ENCODE results near the gene ACAD8. TPM values are rescaled to one million over a fixed set of nuclear protein-coding genes. Genes with fewer than 3 reads are reported as not detected.

The ACAD8 gene
- total RNA-seq, 5 donors from 2014 or later (not counting 1 experiment from before 2014, with no cell fraction given) = 22.1 to 40.2 (median 38.2) TPM

DNA sequence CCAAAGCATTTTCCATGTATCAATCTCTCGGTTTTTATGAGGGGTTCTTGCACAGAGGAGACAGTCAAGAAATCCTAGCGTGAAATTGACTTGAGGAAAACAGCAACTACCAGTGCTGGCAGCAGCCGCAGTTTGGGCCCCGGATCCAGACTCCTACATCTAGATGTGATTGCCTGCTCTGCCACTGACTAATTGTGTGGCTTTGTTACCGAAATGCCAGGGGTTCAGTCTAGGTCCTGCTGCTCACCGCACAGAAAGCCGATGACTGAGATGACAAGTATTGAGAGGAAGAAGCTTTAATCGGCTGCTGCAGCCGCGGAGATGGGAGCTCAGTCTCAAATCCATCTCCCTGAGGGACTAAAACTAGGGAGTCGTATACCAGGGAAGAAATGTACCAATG is 14.6 kb downstream of the ACAD8 start:
- WGBS (ENCODE audit: insufficient coverage) = 94% methylated on average over 11 of the region's 11 CpGs
- H3K4me3 Mint-ChIP-seq = no peak overlapping the region
- no peaks in the 10 kb centered on the region for H3K27me3 ChIP-seq (replicated peaks in 1 of 2; ENCODE audit: control insufficient read depth in 2 of 2, extremely low read depth in 1 of 2, insufficient read depth in 2 of 2, low read length in 1 of 2)
- H3K27ac ChIP-seq (ENCODE audit: low read length) = no peak overlapping the region
- peaks cover 26 to 31% (median 30%) of the 10 kb centered on the region in 3 donors for H3K4me1 Mint-ChIP-seq
- H3K27ac Mint-ChIP-seq = no peak overlapping the region
- H3K36me3 Mint-ChIP-seq = peaks cover 10% of the 10 kb centered on the region
- ChIA-PET CTCF (no interaction called here), POLR2A (no interaction called here)
- H3K9me3 ChIP-seq = no peaks in the 10 kb centered on the region
- H3K36me3 ChIP-seq (ENCODE audit: control insufficient read depth in 2 of 2, extremely low read depth in 1 of 2, insufficient read depth in 1 of 2, low read length in 1 of 2) = peaks cover 6 to 11% of the 10 kb centered on the region in 2 donors
- ATAC-seq (replicated peaks in 1 of 4) (no peak), DNase-seq (no peak)
- peaks cover 0 to 19% of the 10 kb centered on the region in 2 experiments for H3K4me1 ChIP-seq (ENCODE audit: control insufficient read depth in 1 of 2, extremely low read depth in 1 of 2, insufficient read depth in 2 of 2, low read length in 2 of 2)
- no peaks in the 10 kb centered on the region for H3K27me3 Mint-ChIP-seq
- H3K4me3 ChIP-seq (ENCODE audit: control insufficient read depth in 1 of 2, extremely low read depth in 1 of 2, low read length in 1 of 2) = no peak overlapping the region
- H3K9me3 Mint-ChIP-seq = no peaks in the 10 kb centered on the region

DNA sequence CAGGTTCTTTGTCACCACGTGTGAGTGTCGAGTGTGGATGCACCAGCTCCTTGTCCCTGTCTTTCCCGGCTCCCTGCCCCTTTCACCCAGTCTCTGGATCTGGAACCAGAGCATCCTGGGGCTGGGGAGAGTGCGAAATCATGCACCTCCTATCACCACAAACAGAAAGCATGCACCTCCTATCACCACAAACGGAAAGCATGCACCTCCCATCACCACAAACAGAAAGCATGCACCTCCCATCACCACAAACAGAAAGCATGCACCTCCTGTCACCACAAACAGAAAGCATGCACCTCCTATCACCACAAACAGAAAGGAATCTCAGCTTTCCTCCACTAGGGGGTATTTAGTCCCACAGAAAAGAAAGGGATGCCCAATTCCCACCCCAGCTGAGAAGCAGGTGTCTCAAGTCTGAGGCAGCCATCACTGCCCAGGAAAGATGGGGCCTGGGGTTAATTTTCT is 16.9 kb downstream of the ACAD8 start:
- H3K4me3 Mint-ChIP-seq = peak overlapping the region; percentile 2 to 42 (median 10)
- no peak overlapping the region for H3K27ac ChIP-seq (ENCODE audit: low read length)
- peaks cover 2% of the 10 kb centered on the region for H3K36me3 Mint-ChIP-seq
- POLR2A ChIA-PET = no interaction called here
- no peaks in the 10 kb centered on the region for H3K36me3 ChIP-seq (ENCODE audit: control insufficient read depth in 2 of 2, extremely low read depth in 1 of 2, insufficient read depth in 1 of 2, low read length in 1 of 2)
- H3K27me3 ChIP-seq (replicated peaks in 1 of 2; ENCODE audit: control insufficient read depth in 2 of 2, extremely low read depth in 1 of 2, insufficient read depth in 2 of 2, low read length in 1 of 2) = no peaks in the 10 kb centered on the region
- peaks cover 49 to 53% (median 52%) of the 10 kb centered on the region in 3 donors for H3K4me1 Mint-ChIP-seq
- CTCF ChIA-PET = no interaction called here
- H3K4me1 ChIP-seq (ENCODE audit: control insufficient read depth in 1 of 2, extremely low read depth in 1 of 2, insufficient read depth in 2 of 2, low read length in 2 of 2) = peaks cover 16 to 31% of the 10 kb centered on the region in 2 experiments
- no peak overlapping the region for H3K4me3 ChIP-seq (ENCODE audit: control insufficient read depth in 1 of 2, extremely low read depth in 1 of 2, low read length in 1 of 2)
- ATAC-seq (replicated peaks in 1 of 4) = peak; percentile 48 to 76 (median 57)
- no peaks in the 10 kb centered on the region for H3K9me3 Mint-ChIP-seq
- H3K9me3 ChIP-seq = no peaks in the 10 kb centered on the region
- WGBS (ENCODE audit: insufficient coverage) = 10% methylated on average over 2 of the region's 5 CpGs
- H3K27ac Mint-ChIP-seq = peak overlapping the region; percentile 68 to 69
- no peaks in the 10 kb centered on the region for H3K27me3 Mint-ChIP-seq
- peak in 10 of 35 experiments; percentile 2 to 62 (median 20) for DNase-seq

- ATAC-seq (replicated peaks in 1 of 4) (no peak), DNase-seq (no peak)
- peaks cover 0 to 8% of the 10 kb centered on the region in 2 experiments for H3K27me3 ChIP-seq (replicated peaks in 1 of 2; ENCODE audit: control insufficient read depth in 2 of 2, extremely low read depth in 1 of 2, insufficient read depth in 2 of 2, low read length in 1 of 2)
- peaks cover 2% of the 10 kb centered on the region for H3K36me3 Mint-ChIP-seq
- H3K27ac Mint-ChIP-seq = no peak overlapping the region
- ChIA-PET CTCF (interaction anchor here in 1 of 2 donors (0.6 kb wide), 1 partner anchor 8 kb away, joined by 5 read pairs; no protein-coding TSS in a partner anchor), POLR2A (no interaction called here)
- WGBS (ENCODE audit: insufficient coverage) = no CpG with 5 or more reads among the region's 4 CpGs
- H3K9me3 Mint-ChIP-seq = no peaks in the 10 kb centered on the region
- no peak overlapping the region for H3K4me3 ChIP-seq (ENCODE audit: control insufficient read depth in 1 of 2, extremely low read depth in 1 of 2, low read length in 1 of 2)
- H3K4me1 Mint-ChIP-seq = peaks cover 54 to 59% (median 58%) of the 10 kb centered on the region in 3 donors
- H3K9me3 ChIP-seq = no peaks in the 10 kb centered on the region
- peaks cover 0 to 4% of the 10 kb centered on the region in 2 donors for H3K27me3 Mint-ChIP-seq
- no peak overlapping the region for H3K4me3 Mint-ChIP-seq
- no peaks in the 10 kb centered on the region for H3K36me3 ChIP-seq (ENCODE audit: control insufficient read depth in 2 of 2, extremely low read depth in 1 of 2, insufficient read depth in 1 of 2, low read length in 1 of 2)
- H3K27ac ChIP-seq (ENCODE audit: low read length) = no peak overlapping the region
- peaks cover 17 to 34% of the 10 kb centered on the region in 2 experiments for H3K4me1 ChIP-seq (ENCODE audit: control insufficient read depth in 1 of 2, extremely low read depth in 1 of 2, insufficient read depth in 2 of 2, low read length in 2 of 2)
Measured at GRCh38 chr11:134271978-134272377, 18.6 kb downstream of the ACAD8 start.

- H3K9me3 ChIP-seq = no peaks in the 10 kb centered on the region
- H3K36me3 ChIP-seq (ENCODE audit: control insufficient read depth in 2 of 2, extremely low read depth in 1 of 2, insufficient read depth in 1 of 2, low read length in 1 of 2) = no peaks in the 10 kb centered on the region
- Mint-ChIP-seq H3K4me3 (peak overlapping the region in 1 of 3 donors; percentile 14), H3K4me1 (peaks cover 56 to 64% (median 61%) of the 10 kb centered on the region in 3 donors), H3K27me3 (peaks cover 3 to 9% of the 10 kb centered on the region in 2 donors), H3K36me3 (peaks cover 2% of the 10 kb centered on the region), H3K27ac (peak overlapping the region in 1 of 2 donors; percentile 1), H3K9me3 (no peaks in the 10 kb centered on the region)
- ATAC-seq (replicated peaks in 1 of 4) (no peak), DNase-seq (peak in 1 of 35 experiments; percentile 3)
- peaks cover 17 to 37% of the 10 kb centered on the region in 2 experiments for H3K4me1 ChIP-seq (ENCODE audit: control insufficient read depth in 1 of 2, extremely low read depth in 1 of 2, insufficient read depth in 2 of 2, low read length in 2 of 2)
- POLR2A ChIA-PET = interaction anchor here (1.2 kb wide), 2 partner anchors 48 kb away, joined by 3 to 4 read pairs; partner anchors contain the start of gene VPS26B (in 2 of the 2)
- no peak overlapping the region for H3K4me3 ChIP-seq (ENCODE audit: control insufficient read depth in 1 of 2, extremely low read depth in 1 of 2, low read length in 1 of 2)
- CTCF ChIA-PET = interaction anchor here in 1 of 2 donors (1.9 kb wide), 1 partner anchor 18 kb away, joined by 7 read pairs; the partner anchor contains the start of gene ACAD8
- WGBS (ENCODE audit: insufficient coverage) = 80% methylated on average over 9 of the region's 18 CpGs
- no peak overlapping the region for H3K27ac ChIP-seq (ENCODE audit: low read length)
- H3K27me3 ChIP-seq (replicated peaks in 1 of 2; ENCODE audit: control insufficient read depth in 2 of 2, extremely low read depth in 1 of 2, insufficient read depth in 2 of 2, low read length in 1 of 2) = peaks cover 3 to 14% of the 10 kb centered on the region in 2 experiments
Measured at GRCh38 chr11:134272381-134273316, 19.3 kb downstream of the ACAD8 start.

GRCh38 chr11:134273317-134273712 is 19.9 kb downstream of the ACAD8 start:
- ATAC-seq (replicated peaks in 1 of 4) (no peak), DNase-seq (no peak)
- Histone ChIP-seq H3K4me3 (ENCODE audit: control insufficient read depth in 1 of 2, extremely low read depth in 1 of 2, low read length in 1 of 2) (no peak overlapping the region), H3K27me3 (replicated peaks in 1 of 2; ENCODE audit: control insufficient read depth in 2 of 2, extremely low read depth in 1 of 2, insufficient read depth in 2 of 2, low read length in 1 of 2) (peaks cover 5 to 17% of the 10 kb centered on the region in 2 experiments), H3K4me1 (ENCODE audit: control insufficient read depth in 1 of 2, extremely low read depth in 1 of 2, insufficient read depth in 2 of 2, low read length in 2 of 2) (peaks cover 17 to 37% of the 10 kb centered on the region in 2 experiments), H3K36me3 (ENCODE audit: control insufficient read depth in 2 of 2, extremely low read depth in 1 of 2, insufficient read depth in 1 of 2, low read length in 1 of 2) (no peaks in the 10 kb centered on the region), H3K27ac (ENCODE audit: low read length) (no peak overlapping the region), H3K9me3 (no peaks in the 10 kb centered on the region)
- peaks cover 3 to 9% of the 10 kb centered on the region in 2 donors for H3K27me3 Mint-ChIP-seq
- CTCF ChIA-PET = interaction anchor here (1.3 to 1.9 kb wide), 2 partner anchors 11 to 19 kb away, joined by 4 to 7 read pairs; partner anchors contain the start of gene ACAD8 (in 1 of the 2)
- H3K27ac Mint-ChIP-seq = peak overlapping the region in 1 of 2 donors; percentile 39
- no peaks in the 10 kb centered on the region for H3K9me3 Mint-ChIP-seq
- peaks cover 2% of the 10 kb centered on the region for H3K36me3 Mint-ChIP-seq
- no CpG with 5 or more reads among the region's 3 CpGs for WGBS (ENCODE audit: insufficient coverage)
- H3K4me3 Mint-ChIP-seq = peak overlapping the region in 1 of 3 donors; percentile 93
- POLR2A ChIA-PET = interaction anchor here (1.2 kb wide), 2 partner anchors 48 kb away, joined by 3 to 4 read pairs; partner anchors contain the start of gene VPS26B (in 2 of the 2)
- peaks cover 56 to 61% (median 59%) of the 10 kb centered on the region in 3 donors for H3K4me1 Mint-ChIP-seq

GRCh38 chr11:134275188-134275533 is 21.8 kb downstream of the ACAD8 start:
- Histone ChIP-seq H3K27ac (ENCODE audit: low read length) (no peak overlapping the region), H3K4me3 (ENCODE audit: control insufficient read depth in 1 of 2, extremely low read depth in 1 of 2, low read length in 1 of 2) (peak overlapping the region; percentile 86 to 98), H3K36me3 (ENCODE audit: control insufficient read depth in 2 of 2, extremely low read depth in 1 of 2, insufficient read depth in 1 of 2, low read length in 1 of 2) (no peaks in the 10 kb centered on the region), H3K9me3 (no peaks in the 10 kb centered on the region), H3K27me3 (replicated peaks in 1 of 2; ENCODE audit: control insufficient read depth in 2 of 2, extremely low read depth in 1 of 2, insufficient read depth in 2 of 2, low read length in 1 of 2) (peaks cover 5 to 17% of the 10 kb centered on the region in 2 experiments), H3K4me1 (ENCODE audit: control insufficient read depth in 1 of 2, extremely low read depth in 1 of 2, insufficient read depth in 2 of 2, low read length in 2 of 2) (peaks cover 17 to 30% of the 10 kb centered on the region in 2 experiments)
- Mint-ChIP-seq H3K9me3 (peaks cover 0 to 4% (median 0%) of the 10 kb centered on the region in 3 donors), H3K4me1 (peaks cover 54 to 56% (median 56%) of the 10 kb centered on the region in 3 donors), H3K36me3 (peaks cover 2% of the 10 kb centered on the region), H3K27ac (peak overlapping the region; percentile 83 to 84), H3K4me3 (peak overlapping the region; percentile 93 to 95 (median 94)), H3K27me3 (peaks cover 3 to 10% of the 10 kb centered on the region in 2 donors)
- ChIA-PET CTCF (interaction anchor here (0.6 to 1.9 kb wide), 7 partner anchors 9 to 21 kb away, joined by 3 to 7 read pairs (median 4); partner anchors contain the start of gene ACAD8 (in 1 of the 2)), POLR2A (interaction anchor here in 1 of 2 donors (0.8 kb wide), 1 partner anchor 51 kb away, joined by 6 read pairs; the partner anchor contains the start of gene NCAPD3)
- ATAC-seq (replicated peaks in 1 of 4) (no peak), DNase-seq (no peak)
- WGBS (ENCODE audit: insufficient coverage) = no CpG with 5 or more reads among the region's 5 CpGs

Data from T-cell (primary cell).